Kidney (tissue), 14 donors: ENCODE data around the gene SOCS1. TPM values are rescaled to one million over a fixed set of nuclear protein-coding genes. Genes with fewer than 3 reads are reported as not detected.

ENCODE experiments used
- DNase-seq, 5 donors: peaks; one replicate each; pipeline ENCODE4 v3.0.0-alpha.2; 2013 to 2020
- FAIRE-seq: peaks from 2 replicates; lab custom pipeline; 2012; peaks lifted over from hg19 to GRCh38; lab: Jason Lieb, UNC
- H3K27ac ChIP-seq, 2 donors: one replicate each; pipeline ENCODE4 v1.7.0; 2013; ENCODE audit warnings: low read depth in 2 of 2, low read length in 2 of 2, inconsistent platforms in 1 of 2
- H3K27me3 ChIP-seq: one replicate; pipeline ENCODE4 v1.7.1; 2013; ENCODE audit warnings: low read length, inconsistent platforms; ENCODE audit not compliant: control insufficient read depth, insufficient read depth
- H3K36me3 ChIP-seq, 3 donors: one replicate each; pipeline versions ENCODE4 v1.7.0 to v1.7.1; 2013; ENCODE audit warnings: low read length in 3 of 3, control low read depth in 1 of 3, inconsistent platforms in 1 of 3; ENCODE audit not compliant: insufficient read depth in 3 of 3, control insufficient read depth in 2 of 3
- H3K4me1 ChIP-seq, 3 donors: one replicate each; pipeline versions ENCODE4 v1.7.0 to v1.7.1; 2013; ENCODE audit warnings: low read length in 3 of 3, inconsistent platforms in 1 of 3, low read depth in 1 of 3; ENCODE audit not compliant: control insufficient read depth in 2 of 3, insufficient read depth in 2 of 3
- H3K4me3 ChIP-seq, 3 donors: one replicate each; pipeline versions ENCODE4 v1.7.0 to v1.8.1; 2013; ENCODE audit warnings: low read length in 3 of 3, control low read depth in 1 of 3, inconsistent platforms in 1 of 3
- H3K9ac ChIP-seq, 3 donors: one replicate each; pipeline versions ENCODE4 v1.7.0 to v1.7.1; 2013; ENCODE audit warnings: low read length in 3 of 3, control low read depth in 1 of 3, inconsistent platforms in 1 of 3
- H3K9me3 ChIP-seq, 3 donors: one replicate each; pipeline versions ENCODE4 v1.7.0 to v1.7.1; 2013; ENCODE audit warnings: low read length in 3 of 3, control low read depth in 1 of 3, inconsistent platforms in 1 of 3; ENCODE audit not compliant: control insufficient read depth in 2 of 3, insufficient read depth in 1 of 3
- CTCF ChIP-seq: IDR thresholded peaks from 3 replicates; pipeline ENCODE4 v1.5.1; 2012; ENCODE audit warnings: mild to moderate bottlenecking, moderate library complexity, borderline replicate concordance; ENCODE audit not compliant: insufficient read depth; ENCODE audit errors: extremely low read depth
- intact Hi-C: fragments of 100-400 bp; cut with DNase I; formaldehyde crosslinking; loops from one replicate; pipeline ENCODE4 v1.11.1; 2022
- polyA plus RNA-seq: library from polyadenylated mRNA; stranded (reverse); fragments of 350-450 nt; fragmentation: Illumina TruSeq; extraction: RNeasy Lipid Tissue Mini Kit (QIAGEN cat#74804); gene quantifications from one replicate; pipeline ENCODE4 v1.2.3, GENCODE V29; 2014; ENCODE audit warnings: low read depth, low replicate concordance; ENCODE audit not compliant: insufficient read depth
- total RNA-seq: library from RNA; stranded (reverse); fragmentation: NEBNext Ultra II Directional; extraction: Animal tissue kit (Norgen Biotek cat#: 25700); gene quantifications from one replicate; pipeline ENCODE4 v1.2.1, GENCODE V29; 2021
- donor health status: control.
- donor health status: control.
- donor health status: control.
- donor health status: control.
- donor health status: control.
- donor health status: DM: yes; HTN: yes; CAD: no.
- donor health status: Normal renal cell carcinoma (clear cell type).

SOCS1 gene
- total and polyA plus RNA-seq, 2 donors from 2014 or later: 10.4 to 21.8 TPM

GRCh38 chr16:11238272-11239202, 17.5 kb downstream of the SOCS1 start:
- intact Hi-C loops: no loop called here
- Histone ChIP-seq H3K4me1 (peaks cover 0 to 3% (median 0%) of the 10 kb centered on the region in 3 donors), H3K27ac (no peak overlapping the region), H3K4me3 (no peak overlapping the region), H3K36me3 (no peaks in the 10 kb centered on the region), H3K9me3 (no peaks in the 10 kb centered on the region), H3K27me3 (no peaks in the 10 kb centered on the region), H3K9ac (no peak overlapping the region)
- no peak for DNase-seq
- TF ChIP-seq CTCF: no peak
- FAIRE-seq: no peak

- intact Hi-C loops: no loop called here
- no peak for DNase-seq
These were observed 19.3 kb downstream of the SOCS1 start for GRCh38 chr16:11236461-11237254.

GRCh38 chr16:11235703-11235991, 20.4 kb downstream of the SOCS1 start:
- H3K4me1 ChIP-seq: peaks cover 0 to 5% (median 0%) of the 10 kb centered on the region in 3 donors
- H3K4me3 ChIP-seq: no peak overlapping the region
- no peak for FAIRE-seq
- no peaks in the 10 kb centered on the region for H3K9me3 ChIP-seq
- H3K27me3 ChIP-seq: no peaks in the 10 kb centered on the region
- intact Hi-C loops: no loop called here
- no peak for TF ChIP-seq CTCF
- H3K9ac ChIP-seq: no peak overlapping the region
- no peak overlapping the region for H3K27ac ChIP-seq
- DNase-seq: peak in 3 of 5 donors; percentile 57 to 67 (median 59)
- H3K36me3 ChIP-seq: no peaks in the 10 kb centered on the region

More at GRCh38 chr16:11236461-11237254, 19.3 kb downstream of the SOCS1 start:
- H3K4me1 ChIP-seq: peaks cover 0 to 5% (median 0%) of the 10 kb centered on the region in 3 donors
- H3K36me3 ChIP-seq: no peaks in the 10 kb centered on the region
- H3K9ac ChIP-seq: no peak overlapping the region
- no peak overlapping the region for H3K27ac ChIP-seq
- TF ChIP-seq CTCF: no peak
- no peaks in the 10 kb centered on the region for H3K9me3 ChIP-seq
- no peaks in the 10 kb centered on the region for H3K27me3 ChIP-seq
- H3K4me3 ChIP-seq: no peak overlapping the region
- FAIRE-seq: no peak
